ENCODE measurements around the gene POC1A.

DNA sequence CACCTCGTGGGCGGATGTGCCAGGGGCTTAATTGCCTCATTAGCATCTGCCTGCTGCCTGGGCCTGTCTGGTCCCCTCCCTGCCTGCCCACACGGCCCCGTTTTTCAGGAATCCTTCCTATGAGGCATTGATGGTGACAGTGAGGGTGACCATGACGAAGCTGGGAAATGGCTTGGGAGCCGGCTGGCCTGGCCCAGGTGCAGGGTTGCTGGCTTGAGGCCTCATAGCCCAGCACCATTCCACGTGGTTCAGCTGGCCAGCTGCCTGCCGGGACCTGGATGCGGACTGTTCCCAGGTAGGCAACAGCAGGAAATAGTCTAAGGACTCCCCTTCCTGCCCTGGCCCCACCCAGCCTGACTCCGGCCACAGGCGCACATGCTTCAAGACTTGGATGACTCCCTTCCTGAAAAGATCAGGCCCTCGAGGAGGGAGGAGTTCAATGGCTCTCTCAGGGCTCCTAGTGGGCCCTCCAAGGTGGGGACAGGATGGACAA lies 88.9 kb downstream of the POC1A start:
- TF ChIP-seq, protein P1, sequence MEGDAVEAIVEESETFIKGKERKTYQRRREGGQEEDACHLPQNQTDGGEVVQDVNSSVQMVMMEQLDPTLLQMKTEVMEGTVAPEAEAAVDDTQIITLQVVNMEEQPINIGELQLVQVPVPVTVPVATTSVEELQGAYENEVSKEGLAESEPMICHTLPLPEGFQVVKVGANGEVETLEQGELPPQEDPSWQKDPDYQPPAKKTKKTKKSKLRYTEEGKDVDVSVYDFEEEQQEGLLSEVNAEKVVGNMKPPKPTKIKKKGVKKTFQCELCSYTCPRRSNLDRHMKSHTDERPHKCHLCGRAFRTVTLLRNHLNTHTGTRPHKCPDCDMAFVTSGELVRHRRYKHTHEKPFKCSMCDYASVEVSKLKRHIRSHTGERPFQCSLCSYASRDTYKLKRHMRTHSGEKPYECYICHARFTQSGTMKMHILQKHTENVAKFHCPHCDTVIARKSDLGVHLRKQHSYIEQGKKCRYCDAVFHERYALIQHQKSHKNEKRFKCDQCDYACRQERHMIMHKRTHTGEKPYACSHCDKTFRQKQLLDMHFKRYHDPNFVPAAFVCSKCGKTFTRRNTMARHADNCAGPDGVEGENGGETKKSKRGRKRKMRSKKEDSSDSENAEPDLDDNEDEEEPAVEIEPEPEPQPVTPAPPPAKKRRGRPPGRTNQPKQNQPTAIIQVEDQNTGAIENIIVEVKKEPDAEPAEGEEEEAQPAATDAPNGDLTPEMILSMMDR (conservative IDR thresholded peaks at IDR 0.05): no peak
- TF ChIP-seq EZH2 (IDR thresholded peaks at IDR 0.05; ENCODE audit: low read depth): no peak

All from PC-9 (cell line).